T1000 (cell line): ENCODE measurements around the gene CCND2.

Experiments used
- DNase-seq: peaks from one replicate; lab custom pipeline; 2025; ENCODE audit warnings: mixed read lengths; lab: John Stamatoyannopoulos, UW

The CCND2 gene

GRCh38 chr12:4276524-4277204 lies 3.1 kb downstream of the CCND2 start:
- DNase-seq, result peak; percentile 72

DNA sequence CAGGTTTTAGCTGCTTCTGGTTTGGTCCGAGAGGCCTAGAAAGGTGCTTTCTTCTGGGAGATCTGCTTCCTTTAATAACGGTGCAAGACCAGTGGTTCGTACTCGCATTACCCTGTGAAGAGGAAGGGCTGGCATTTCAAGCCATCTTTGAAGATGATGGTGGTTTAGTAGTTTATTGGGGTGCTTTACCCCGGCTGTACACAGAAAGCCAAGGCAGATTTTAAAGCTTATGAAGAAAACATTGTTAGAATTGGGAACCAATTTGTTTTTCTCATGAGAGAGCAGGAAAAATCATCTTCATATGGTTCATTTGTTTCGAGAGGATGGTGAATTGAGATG lies 3.6 kb downstream of the CCND2 start:
- DNase-seq, result no peak

- DNase-seq, result no peak
These were observed 4.3 kb downstream of the CCND2 start for GRCh38 chr12:4277857-4278256.

GRCh38 chr12:4278329-4279197 lies 5.0 kb downstream of the CCND2 start:
- no peak for DNase-seq

- DNase-seq, result no peak
These were observed 5.7 kb downstream of the CCND2 start for GRCh38 chr12:4279198-4279690.

- no peak for DNase-seq
These were observed 7.0 kb downstream of the CCND2 start for GRCh38 chr12:4280351-4281163.

- no peak for DNase-seq
These were observed 7.7 kb downstream of the CCND2 start for GRCh38 chr12:4281173-4281654.

GRCh38 chr12:4282103-4282891 lies 8.7 kb downstream of the CCND2 start:
- no peak for DNase-seq

GRCh38 chr12:4282892-4283511 lies 9.4 kb downstream of the CCND2 start:
- DNase-seq, result no peak

DNA sequence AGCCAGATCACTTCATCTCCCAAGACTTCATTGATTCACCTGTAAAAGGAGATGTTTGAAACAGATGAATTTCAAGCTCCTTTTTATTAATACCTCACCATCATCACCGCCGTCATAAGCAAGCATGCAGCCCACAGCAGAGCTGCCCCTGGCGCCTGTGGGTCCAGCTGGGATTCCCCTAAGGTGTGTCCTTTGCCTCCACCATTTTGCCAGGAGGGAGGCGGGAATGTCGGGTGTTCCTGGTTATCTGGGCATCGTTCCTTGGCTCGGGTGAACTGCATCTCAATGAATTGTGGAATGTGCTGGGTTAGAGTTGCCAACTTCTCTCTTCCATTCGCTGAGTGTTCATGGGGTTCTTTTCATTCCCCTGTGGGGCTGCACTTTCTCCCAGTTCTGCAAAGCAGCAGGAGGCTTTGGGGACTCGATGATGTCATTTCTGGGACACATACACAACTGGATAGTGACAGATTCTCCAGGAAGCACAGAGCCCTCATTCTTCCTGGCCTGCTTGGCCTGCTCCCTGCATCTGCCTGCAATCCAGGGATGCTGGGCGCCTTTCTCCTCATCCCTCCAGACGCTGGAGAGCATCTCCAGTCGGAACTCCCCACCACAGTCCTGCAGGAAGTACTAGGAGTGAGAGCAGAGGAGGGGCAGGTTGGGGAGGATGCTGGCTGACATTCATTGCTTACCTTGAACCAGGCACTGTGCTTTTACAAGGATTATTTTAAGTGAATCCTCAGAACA lies 10.1 kb downstream of the CCND2 start:
- DNase-seq, result no peak

GRCh38 chr12:4284306-4284705 lies 10.7 kb downstream of the CCND2 start:
- DNase-seq, result no peak

GRCh38 chr12:4285070-4285469 lies 11.5 kb downstream of the CCND2 start:
- DNase-seq, result no peak

DNA sequence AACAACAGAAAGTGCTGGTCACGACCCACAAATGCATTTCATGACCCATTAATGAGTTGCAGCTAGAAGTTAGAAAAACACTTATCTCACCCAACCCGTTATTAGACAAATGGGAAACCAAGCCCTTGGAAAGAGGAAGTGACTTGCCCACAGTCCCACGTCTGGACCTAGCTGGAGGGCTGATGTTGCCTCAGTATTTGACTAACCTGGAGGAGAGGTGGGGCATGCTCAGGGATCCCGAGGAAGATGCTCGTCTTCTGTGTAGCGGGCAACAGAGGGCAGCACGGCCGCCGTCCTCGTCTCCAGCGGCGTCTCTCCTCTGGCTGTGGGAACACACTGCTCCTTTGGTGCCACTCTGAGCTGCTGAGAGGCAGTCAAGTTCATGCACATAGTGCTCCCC lies 12.7 kb downstream of the CCND2 start:
- no peak for DNase-seq

DNA sequence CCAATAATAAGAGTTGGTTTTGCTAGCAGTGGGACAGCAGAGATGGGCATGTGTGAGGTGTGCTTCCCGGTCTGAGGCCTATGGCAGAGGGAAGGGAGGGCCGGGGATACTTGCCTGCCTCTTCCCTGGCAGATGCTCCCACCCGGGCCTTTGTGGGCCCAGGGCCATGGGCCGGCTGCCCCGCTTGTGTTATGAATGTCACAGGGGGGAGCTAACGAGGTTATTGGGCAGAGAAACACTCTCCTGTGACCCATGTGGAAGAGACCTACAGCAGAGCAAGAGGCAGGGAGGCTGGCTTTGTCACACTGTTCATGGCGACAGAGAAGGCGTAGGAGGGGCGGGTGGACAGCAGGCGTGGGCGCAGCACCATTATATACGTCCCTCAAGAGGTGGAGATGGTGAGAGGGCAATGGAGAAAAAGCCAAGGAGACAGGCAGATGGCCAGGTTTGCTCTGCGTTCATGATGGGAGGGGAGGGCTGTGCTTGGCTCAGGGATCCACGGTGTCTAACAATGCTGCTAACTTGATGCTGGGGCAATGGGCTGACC lies 13.3 kb downstream of the CCND2 start:
- no peak for DNase-seq

GRCh38 chr12:4287325-4288211 lies 14.0 kb downstream of the CCND2 start:
- DNase-seq, result no peak

DNA sequence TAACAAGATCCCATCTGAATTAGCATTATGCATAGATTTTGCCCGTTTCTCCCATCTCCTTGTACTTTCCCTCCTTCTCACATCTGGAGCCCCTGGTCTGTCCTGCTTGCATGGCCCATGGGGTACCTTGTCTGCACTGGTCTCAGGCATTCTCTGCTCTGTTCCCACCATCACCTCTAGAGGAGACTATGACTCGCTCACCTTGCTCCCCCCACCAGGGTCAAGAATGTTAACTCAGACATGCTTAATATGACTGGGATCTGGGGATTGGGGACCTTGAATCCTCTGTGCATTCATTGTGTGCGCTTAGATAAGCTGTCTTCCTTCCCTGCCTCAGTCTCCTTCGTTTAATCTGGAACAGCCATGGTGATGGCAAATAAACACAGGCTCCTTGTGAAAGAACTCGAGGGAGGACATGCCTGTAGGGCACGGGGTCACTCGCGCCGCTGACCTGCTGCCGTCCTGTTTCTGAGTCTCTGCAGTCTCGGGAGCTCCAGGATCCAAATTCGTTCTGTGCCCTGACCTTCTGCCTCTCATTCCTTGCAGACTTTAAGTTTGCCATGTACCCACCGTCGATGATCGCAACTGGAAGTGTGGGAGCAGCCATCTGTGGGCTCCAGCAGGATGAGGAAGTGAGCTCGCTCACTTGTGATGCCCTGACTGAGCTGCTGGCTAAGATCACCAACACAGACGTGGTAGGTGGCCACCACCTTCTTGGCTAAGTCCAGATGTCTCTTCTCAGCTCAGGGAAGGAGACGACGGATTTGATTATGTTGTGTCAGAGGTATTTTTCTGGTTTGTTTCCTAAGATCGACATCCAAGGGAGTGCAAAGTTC lies 15.0 kb downstream of the CCND2 start:
- no peak for DNase-seq

- no peak for DNase-seq
These were observed 15.8 kb downstream of the CCND2 start for GRCh38 chr12:4289231-4289878.
